H1 (cell line): ENCODE results near the gene KRTAP24-1. TPM values are rescaled to one million over a fixed set of nuclear protein-coding genes. Genes with fewer than 3 reads are reported as not detected.

Experiments used
- EGR1 ChIP-seq: IDR thresholded peaks from 2 replicates; pipeline ENCODE4 v1.6.1; 2011; ENCODE audit warnings: low read depth, low read length, borderline replicate concordance
- FOSL1 ChIP-seq: IDR thresholded peaks from 2 replicates; pipeline ENCODE4 v1.6.1; 2011; ENCODE audit warnings: mild to moderate bottlenecking, low read depth, low read length, moderate library complexity; ENCODE audit not compliant: insufficient read depth
- HDAC2 ChIP-seq, 2 experiments: fragments of 300-600 bp in 1 of 2; sonication (generic) in 1 of 2; IDR thresholded peaks; 2 replicates each; pipeline ENCODE4 v1.6.1; 2011 to 2012; ENCODE audit warnings: low read depth in 2 of 2, low read length in 2 of 2, mild to moderate bottlenecking in 2 of 2, moderate library complexity in 2 of 2, borderline replicate concordance in 1 of 2, inconsistent platforms in 1 of 2
- SIX5 ChIP-seq: IDR thresholded peaks from 2 replicates; pipeline ENCODE4 v1.6.1; 2011; ENCODE audit warnings: mild to moderate bottlenecking, low read depth, low read length
- SP4 ChIP-seq: IDR thresholded peaks from 2 replicates; pipeline ENCODE4 v1.6.1; 2012; ENCODE audit warnings: low read length, inconsistent platforms
- polyA plus RNA-seq, 7 experiments: library from polyadenylated mRNA; depleted of rRNA in 3 of 7; stranded (reverse) in 5 of 7; unstranded in 2 of 7; fragments of >200 nt in 5 of 7; fragments of 200-250 nt in 2 of 7; gene quantifications; 1 replicate in 5 of 7; 2 replicates in 1 of 7; 4 replicates in 1 of 7; pipeline versions ENCODE4 v1.2.1 to v1.2.3, GENCODE V29; 2011 to 2013; ENCODE audit warnings: missing spikeins in 2 of 7, mixed read lengths in 2 of 7
- total RNA-seq: library from RNA; stranded (reverse); fragmentation: NEBNext Ultra II Directional; extraction: Animal tissue kit (Norgen Biotek cat#: 25700); gene quantifications from 2 replicates; pipeline ENCODE4 v1.2.1, GENCODE V29; 2021

KRTAP24-1 gene
- total and polyA plus RNA-seq, 2 of the 8 experiments (the other 6 are each of a cell fraction or from before 2014, with no cell fraction given) = not detected

DNA sequence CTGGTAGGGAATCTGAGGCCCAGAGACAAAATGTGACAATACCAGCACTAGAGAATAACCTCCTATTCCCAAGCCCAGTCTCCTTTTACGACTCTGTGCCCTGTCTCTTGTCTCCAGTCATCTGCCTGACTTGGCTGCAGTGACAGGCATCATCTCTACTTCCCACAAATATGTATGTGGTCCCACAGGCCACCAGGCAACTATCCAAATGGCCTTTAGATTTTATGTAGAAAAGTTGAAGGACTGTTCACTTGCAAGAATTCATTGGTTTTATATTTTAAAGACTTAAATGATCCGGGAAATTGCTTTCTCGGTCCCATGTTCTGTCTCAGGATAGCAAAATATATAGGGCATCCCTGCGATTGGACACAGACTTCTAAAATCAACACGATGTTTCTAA, 11.6 kb downstream of the KRTAP24-1 start (continued):
- TF ChIP-seq EGR1 (no peak), HDAC2 (IDR thresholded peaks at IDR 0.05; ENCODE audit: borderline replicate concordance in 1 of 2, low read depth in 2 of 2, low read length in 2 of 2) (no peak), SIX5 (no peak), FOSL1 (no peak), SP4 (no peak)
- TF ChIP-seq, all 59 proteins: peak for 0
